GM18499 (cell line): ENCODE results near the gene CTRB2.
"Not testable (repeated sequence)": the region's sequence is repeated elsewhere in the genome, so short reads cannot be mapped to it uniquely, and the experiment has no call there.

Experiments
- ATAC-seq: cut with Tn5 transposase; IDR thresholded peaks from one replicate; pipeline ENCODE4 v1.9.1; 2021; ENCODE audit warnings: moderate number of reproducible peaks; ENCODE audit not compliant: insufficient read depth, unreplicated experiment

The CTRB2 gene

DNA sequence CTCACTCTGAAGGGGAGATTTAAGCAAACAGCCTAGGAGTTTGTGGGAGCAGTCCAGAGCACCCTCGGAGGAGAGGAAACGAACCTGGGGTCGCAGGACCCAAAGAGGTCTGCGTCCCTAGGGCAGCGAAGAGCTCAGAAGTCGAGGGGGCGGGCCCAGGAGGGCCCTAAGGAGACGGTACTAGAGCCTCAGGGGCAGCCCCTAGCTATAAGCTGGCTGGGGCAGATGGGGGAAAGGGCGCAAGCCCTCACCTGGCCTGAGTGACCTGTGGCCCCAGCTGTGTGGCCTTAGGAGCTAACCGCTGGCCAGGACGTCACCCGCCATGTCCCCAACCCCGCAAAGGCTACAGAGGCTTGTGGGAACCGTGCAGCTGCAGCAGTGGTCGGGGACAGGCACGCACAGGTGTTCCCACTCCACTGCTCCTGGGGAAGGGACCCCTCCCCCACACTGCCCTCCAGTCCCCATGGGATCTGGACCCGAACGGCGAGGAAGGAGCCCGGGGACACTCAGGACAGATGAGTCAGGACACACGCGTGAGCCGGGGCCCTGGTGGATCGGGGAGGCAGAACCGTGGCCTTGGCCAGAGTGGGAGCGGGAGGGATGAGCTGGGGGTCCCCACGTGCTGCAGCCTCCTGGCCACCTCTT, 2.0 kb upstream of the CTRB2 start:
- no peak for ATAC-seq

DNA sequence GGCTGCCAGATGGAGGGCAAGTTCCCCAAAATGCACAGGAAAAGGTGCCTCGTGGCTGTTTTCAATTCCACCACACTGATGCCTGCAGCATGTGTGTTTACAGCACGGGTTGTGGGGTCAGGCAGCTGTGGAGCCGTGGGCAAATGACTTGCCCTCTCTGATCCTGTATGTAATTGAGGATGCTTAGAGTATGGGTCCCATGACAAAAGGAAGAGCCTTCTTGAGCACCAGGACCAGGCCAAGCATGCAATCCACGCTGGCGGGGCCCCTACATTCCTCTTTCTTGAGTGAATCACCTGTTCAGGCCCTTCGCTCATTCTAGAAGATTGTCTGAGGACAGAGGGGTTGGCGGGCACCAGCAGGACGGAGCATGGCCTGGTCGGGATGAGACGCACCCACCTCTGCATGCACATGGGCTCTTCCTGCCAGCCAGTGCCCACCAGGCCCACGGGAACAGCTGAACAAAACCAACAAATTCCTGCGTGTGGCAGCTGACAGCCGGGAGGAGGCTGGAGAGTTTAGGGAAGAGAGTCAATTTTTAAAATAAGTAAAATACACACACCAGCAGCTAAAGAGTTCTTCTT, 1.4 kb upstream of the CTRB2 start:
- no peak for ATAC-seq

DNA sequence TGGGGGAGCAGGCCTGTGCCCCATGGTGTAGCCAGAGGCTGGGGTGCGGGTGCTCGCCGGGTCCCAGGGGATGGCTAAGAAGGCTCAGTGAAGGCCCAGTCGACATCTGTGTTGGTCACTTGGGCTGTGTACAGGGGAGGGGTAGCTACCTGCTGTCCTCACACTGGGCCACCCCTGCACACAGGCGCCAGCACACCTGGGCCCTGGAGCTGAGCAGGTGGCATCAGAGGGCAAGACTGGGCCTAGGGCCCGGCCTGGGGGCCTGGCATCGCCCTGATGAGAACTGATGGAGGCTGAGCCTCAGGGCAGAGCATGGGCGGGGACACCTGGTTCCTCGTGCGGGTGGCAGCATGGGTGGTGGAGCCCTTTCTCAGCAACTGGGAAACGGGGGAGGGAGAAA, 870 bp upstream of the CTRB2 start:
- no peak for ATAC-seq

DNA sequence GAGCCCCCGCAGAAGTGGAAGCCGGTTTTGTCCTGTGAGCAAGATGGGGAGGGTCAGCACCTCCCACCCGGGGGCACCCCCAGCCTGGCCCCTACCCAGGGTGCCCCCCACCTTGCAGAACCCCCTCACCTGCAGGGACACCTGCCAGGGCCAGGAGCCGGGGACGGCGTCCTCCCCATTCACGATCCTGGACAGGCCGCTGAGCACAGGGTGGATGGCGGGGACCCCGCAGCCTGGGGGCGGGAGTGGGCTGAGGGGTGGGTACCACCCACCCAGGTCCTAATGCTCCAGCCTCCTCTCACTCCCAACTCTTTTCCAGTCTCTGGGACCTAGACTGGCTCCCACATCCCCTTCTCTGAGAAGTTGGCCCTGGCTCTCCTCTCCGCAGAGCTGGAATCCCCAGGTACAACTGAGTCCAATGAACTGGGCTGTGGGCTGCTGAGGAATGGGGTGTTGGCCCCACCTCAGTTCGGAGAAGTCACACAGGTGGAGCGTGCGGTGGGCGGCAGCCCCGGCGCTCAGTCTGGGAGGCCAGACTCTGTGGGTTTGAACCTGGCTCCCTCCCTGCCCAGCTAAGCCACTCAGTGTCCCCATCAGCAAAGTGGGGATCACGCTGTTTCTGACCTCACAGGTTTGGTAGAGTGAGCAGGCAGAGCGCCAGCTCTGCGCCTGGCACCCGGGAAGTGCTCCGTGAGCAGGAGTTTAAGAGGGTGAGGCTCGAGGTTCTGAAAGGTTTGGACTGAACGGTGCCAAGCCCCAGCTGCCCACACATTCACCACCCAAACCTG, 806 bp downstream of the CTRB2 start:
- ATAC-seq, result not testable (repeated sequence)

DNA sequence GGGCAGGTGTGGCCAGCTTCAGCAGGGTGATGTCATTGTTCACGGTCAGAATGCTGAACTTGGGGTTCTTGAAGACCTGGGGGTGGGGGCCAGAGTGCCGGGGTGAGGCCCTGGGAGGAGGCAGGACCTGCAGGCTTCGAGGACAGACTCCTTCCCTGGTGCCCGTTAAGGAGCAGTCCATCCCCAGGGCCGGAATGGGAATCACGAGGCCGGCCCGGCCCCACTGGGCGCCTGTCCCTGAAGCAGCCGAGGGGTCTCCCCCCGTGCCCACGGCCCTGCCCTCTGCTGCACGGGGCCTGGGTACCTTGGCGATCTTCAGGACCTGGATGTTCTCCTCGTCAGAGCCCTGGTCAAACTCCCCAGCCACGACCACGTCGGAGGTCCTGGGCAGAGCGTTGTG, 1.5 kb downstream of the CTRB2 start:
- not testable (repeated sequence) for ATAC-seq

DNA sequence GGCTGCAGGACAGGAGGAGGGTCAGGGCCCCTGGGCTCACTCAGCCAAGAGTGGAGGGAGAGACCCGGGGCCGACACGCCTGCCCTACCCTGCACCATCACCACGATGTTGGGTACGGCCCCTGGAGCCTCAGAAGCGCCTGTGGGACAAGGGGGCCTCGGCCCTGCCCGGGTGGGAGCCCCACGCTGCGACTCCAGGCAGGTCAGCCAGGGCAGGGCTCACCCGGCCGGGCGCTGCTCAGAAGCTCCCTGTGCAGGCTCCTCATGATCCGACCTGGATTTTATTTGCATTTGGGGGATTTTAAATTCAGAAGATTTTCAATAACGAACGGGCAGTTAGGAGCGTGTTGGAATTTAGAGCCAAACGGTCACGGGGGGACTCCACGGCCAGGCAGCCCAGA, 2.1 kb downstream of the CTRB2 start:
- ATAC-seq, result not testable (repeated sequence)

DNA sequence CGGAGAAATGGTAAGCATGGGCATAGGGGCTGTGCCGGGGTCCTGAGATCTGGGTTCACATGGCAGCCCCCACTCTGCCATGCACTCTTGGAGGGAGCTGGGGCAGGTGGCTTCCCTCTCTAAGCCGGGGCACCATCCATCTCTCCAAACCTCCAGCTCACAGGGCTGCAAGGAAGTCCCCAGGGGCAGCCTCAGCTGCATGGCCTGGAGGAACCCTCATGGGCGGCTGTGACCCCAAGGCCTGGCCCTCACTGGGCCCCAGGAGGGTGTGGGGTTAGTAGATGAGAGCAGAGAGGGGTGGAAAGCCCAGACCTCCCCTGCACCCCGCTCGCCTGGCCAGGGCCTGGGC, 2.6 kb downstream of the CTRB2 start:
- no peak for ATAC-seq

DNA sequence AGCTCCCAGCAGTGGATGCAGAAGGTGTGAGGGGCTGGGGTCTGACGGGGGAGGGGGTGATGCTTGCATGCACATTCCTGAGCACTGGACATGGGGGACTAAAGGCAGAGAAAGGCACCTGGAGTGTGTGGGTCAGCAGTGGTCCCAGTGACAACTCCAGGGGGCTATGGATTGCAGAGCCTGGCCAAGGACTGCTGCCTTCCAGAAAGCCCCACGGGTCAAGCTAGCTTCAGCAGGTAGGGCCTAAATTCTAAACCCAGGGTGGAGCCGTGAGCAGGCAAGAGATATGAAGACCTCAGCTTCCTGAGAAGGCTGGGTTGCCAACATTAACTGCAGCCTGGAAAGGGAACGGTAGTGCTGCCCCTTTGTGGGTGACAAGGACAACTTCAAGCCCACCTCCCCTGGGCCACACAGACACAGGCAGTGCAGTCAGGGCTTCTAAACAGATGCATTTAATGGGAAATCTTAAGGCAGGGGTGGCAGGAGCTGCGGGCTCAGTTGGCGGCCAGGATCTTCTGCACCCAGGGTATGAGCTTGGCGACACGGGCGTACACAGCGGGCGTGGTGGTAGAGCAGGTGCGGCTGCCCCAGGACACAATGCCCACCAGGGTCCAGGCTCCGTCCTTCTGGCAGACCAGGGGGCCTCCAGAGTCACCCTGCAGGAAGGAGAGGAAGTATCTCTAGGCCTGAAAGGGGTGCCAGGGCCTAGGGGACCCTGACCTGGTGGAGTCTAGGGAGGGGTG, 3.1 kb downstream of the CTRB2 start:
- ATAC-seq, result no peak

DNA sequence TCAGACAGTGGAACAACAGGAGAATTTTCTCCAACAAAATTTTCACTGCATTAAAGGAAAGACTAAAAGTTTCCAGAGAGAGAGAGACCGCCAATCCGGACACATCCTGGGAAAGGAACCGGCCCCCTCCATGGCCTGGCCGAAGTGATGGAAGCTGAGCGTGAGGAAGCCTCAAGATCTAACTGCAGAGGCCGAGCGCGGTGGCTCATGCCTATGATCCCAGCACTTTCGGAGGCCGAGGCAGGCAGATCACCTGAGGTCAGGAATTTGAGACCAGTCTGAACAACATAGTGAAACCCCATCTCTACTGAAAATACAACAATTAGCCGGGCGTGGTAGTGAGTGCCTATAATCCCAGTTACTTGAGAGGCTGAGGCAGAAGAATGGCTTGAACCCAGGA, 3.9 kb downstream of the CTRB2 start:
- ATAC-seq, result no peak

DNA sequence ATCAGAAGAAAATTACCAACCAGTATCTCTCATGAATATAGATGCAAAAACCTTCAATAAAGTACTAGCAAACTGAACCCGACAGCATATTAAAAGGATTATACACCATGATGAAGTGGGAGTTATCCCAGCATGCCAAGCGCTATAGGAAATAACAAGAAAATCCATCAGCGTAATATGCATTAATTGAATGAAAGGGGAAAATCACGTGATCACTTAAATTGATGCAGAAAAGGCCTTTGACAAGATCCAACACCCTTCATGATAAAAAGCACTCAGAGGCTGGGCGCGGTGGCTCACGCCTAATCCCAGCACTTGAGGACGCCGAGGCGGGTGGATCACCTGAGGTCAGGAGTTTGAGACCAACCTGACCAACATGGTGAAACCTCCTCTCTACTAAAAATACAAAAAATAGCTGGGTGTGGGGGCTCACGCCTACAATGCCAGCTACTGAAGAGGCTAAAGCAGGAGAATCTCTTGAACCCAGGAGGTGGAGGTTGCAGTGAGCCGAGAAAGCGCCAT, 4.8 kb downstream of the CTRB2 start:
- no peak for ATAC-seq

DNA sequence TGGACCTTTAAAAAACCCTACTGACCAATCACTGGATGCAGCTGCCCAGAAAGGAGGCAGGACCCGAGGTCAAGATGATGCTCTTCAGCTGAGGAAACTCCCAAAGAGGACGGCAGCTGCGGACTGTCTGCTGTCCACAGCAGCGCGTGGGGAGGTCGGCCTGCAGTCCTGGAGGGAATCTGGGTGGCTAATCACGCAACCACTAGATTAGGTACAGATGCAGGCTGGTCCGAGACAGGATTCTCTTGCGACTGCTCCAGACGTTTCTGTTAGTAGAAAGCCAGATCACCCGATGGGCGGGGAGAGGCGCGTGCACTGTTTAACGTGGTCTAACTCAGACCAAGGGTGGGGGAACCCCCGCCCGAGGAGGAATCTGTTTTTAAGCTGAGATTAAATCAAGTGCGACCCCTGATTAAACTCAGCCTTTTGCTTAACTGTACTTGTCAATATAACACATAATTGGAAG, 8.8 kb downstream of the CTRB2 start:
- ATAC-seq, result no peak

DNA sequence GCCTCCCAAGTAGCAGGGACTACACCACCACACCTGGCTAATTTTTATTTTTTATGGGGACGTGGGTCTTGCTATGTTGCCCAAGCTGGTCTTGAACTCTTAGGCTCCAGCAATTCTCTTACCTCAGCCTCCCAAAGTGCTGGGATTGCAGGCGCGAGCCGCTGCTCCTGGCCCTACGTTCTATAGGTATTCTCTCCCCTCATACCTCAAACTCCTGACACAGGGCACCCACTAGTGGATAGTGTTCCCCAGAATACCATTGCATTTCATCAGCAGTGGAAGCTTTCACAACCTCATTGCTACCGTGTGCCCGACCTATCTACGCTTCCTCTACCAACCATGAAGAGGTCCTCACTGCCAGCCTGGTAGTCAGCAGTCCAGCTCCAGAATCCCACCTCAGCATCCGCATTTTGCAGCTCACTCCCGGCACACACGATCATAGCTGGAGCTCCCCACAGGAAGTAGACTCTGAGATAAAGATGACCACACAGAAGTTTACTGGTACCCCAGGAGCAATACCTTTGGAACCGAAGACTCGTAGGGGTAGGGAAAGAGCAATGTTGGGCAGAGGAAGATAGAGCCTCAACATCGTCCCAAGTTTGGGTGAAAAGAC, 9.3 kb downstream of the CTRB2 start:
- no peak for ATAC-seq

DNA sequence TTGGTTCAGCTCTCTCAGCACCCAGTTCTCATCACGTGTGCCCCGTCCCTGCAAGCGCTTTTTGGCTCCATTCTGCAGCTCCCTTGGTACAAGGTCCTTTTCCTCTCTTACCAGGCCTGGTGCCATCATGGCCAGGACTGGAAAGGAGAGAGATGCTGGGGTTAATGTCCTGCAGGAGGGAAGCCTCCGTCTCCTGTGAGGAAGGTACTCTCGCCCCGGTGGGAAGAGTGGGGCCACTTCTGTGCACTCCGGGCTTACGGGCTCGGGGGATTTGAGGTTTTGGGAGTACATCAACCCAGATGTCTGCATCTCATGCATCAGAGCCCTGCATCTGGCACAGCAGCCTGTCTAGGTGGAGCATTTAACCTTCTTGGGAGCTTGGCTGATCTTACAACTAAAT, 10.1 kb downstream of the CTRB2 start:
- no peak for ATAC-seq

DNA sequence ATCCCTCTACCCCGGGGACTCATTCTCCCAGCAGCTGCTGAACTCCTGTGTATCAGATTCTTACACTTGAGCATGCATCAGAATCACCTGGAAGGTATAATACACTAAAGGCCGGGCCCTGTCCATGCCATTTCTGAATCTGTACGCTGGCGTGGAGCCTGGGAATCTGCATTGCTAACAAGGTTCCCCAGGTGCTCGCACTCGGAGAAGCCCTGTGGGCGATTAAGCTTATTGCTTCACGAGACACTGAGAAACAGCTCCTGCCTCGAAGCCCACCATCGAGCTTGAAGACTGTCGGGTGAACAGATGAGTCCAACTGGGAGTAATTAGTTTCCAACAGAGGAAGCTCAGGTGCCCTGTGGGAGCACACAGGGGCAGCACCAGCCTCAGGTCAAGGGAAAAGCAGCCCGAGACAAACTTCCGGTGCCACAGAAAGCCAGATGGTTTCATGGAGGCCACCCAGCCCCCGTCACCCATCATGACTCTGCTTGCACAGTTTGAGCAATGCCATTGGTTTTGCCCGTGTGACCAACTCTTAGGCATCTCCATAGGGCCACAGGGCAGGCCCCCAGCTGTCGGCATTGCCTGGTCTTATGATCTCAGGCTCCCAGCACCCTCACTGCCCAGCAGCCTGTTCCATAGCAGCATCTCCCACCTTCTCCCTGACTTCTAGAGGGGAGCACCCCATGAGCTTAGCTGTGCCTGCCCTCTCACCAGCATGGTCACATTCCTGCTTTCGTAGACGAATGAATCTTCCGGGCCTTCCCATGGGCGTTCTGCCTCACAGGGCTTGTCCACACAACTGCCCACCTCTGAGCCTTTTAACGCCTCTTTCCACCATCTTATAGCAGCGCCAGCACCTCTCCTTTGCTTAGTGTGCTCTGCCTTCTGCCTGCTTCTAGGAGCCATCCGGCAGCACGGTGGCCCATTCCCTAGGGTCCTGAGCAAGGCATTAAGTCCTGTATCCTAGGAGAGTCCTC, 10.9 kb downstream of the CTRB2 start:
- ATAC-seq, result no peak

DNA sequence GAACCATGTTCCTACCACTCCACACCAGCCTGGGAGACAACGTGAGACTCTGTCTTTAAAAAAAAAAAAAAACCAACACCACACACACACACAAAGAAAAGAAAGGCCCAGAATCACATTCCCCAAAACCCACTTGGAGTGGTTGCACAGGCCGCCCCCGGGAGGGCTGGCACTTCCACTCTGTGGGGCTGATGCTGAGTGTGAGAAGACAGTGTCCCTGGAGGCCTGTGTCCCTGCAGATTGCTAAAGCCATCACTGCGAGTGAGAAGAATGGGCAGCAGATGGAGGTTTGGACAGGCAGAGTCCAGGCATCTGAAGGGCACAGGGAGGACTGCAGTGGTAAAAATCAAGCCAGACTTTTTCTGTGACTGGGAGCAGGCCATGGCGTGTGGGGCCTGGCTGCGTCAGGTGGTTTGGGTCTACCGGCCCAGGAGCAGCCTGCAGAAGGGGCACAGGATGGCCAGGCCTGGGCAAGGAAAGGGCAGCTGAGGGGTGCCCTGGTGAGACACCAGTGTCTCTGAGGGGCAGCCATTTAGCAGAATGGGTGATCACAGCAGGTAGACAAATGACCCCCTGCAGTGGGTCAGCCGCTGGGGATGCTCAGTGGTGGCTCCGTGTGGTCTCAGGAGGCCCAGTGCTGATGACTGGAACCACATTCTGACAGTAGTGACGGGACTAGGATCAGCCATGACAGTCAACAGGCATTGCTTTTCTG, 13.1 kb downstream of the CTRB2 start:
- ATAC-seq, result no peak

DNA sequence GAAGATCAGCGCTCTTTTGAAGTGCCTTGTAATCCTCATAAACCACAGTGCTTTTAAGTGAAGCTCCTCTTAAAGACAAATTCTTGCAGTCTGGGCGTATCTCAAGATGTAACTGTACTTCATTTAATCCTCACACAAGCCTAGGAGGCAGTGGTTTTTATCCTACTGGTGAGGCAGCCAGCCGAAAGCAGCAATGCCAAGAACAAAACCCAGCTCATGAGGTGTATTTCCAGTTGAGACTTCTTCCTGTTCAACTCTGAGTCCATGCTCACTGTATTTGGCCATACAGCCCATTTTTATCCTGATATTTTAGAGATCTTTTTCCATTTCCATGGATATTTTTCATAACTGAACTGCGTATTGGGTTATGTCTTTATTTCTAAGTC, 13.7 kb downstream of the CTRB2 start:
- ATAC-seq, result no peak

DNA sequence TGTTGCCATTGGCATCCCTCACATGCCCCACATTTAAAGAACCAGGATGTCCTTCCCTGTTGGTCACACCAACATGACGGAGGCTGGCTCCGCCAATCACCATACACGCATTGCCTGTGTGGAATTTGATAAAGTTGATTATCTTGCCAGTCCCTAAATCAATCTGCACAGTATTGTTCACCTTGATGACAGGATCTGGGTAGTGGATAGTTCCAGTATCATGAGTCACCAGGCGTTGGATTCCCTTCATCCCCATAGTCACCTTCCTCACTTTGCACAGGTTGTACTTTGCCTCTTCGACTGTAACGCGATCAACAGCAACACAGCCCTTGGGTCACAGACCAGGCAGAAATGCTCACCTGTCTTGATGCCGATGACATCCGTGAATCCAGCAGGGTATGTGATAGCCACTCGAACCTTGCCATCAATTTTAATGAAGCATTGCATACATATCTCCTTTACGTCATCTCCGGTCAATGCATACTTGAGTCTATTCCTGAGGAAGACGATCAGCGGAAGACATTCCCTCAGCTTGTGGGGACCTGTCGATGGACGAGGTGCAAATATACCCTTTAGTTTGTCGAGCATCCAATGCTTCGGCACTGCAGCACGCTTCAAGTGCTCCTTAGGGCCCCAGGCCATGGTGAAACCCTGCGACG, 14.2 kb downstream of the CTRB2 start:
- no peak for ATAC-seq

DNA sequence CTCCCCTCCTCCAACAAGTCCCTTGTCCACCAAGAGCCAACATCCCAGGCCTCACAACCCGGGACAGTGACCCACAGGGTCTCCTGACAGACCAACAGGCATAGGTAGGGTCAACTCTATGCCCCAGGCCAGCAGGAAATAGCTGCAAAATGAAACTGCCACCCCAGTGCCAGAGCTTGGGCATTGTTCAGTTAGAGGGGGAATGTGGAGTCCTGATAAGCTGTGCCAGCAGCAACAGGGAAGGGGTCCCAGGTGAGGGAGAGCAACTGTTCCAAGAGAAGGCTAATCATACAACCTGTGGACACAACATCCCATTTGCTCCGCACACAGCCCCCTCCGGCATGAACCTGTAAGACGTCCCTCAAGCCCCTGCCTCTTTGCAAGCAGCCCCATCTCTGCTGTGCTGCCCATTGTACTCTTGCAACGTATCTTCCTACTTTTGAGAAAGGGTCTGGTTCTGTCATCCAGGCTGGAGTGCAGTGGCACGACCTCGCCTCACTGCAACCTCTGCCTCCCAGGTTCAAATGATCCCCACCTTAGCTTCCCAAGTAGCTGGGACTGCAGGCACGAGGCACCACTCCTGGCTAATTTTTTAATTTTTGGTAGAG, 17.2 kb downstream of the CTRB2 start:
- no peak for ATAC-seq
